Naive thymus-derived CD8-positive, alpha-beta T cell (primary cell): ENCODE results near the gene ATXN2L. TPM values are rescaled to one million over a fixed set of nuclear protein-coding genes. Genes with fewer than 3 reads are reported as not detected.
"Not testable (repeated sequence)": the region's sequence is repeated elsewhere in the genome, so short reads cannot be mapped to it uniquely, and the experiment has no call there.

Experiments
- ATAC-seq, 2 donors: fragments of 150-1000 bp; cut with Tn5 transposase in 1 of 2; sonication (Bioruptor Pico), chemical (Tn5 transposase) in 1 of 2; 1 replicate in 1 of 2; 2 replicates in 1 of 2; pipeline ENCODE4 v1.10.0; 2021; ENCODE audit warnings: mild to moderate bottlenecking in 2 of 2, moderate library complexity in 2 of 2
- POLR2A ChIA-PET: fragments of 350-600 bp; sonication (Branson Sonifier 250); formaldehyde crosslinking; loops from one replicate; lab custom pipeline; 2021; ENCODE audit warnings: antibody characterized with exemption; lab: Charles Lee
- DNase-seq, 10 donors: peaks; one replicate each; pipeline versions ENCODE4 v3.0.0 to v3.0.0-alpha.2; 2020 to 2022
- H3K27ac Mint-ChIP-seq, 10 donors: one replicate each; pipeline ENCODE4 v1.8.0; 2020 to 2022; ENCODE audit warnings: mild to moderate bottlenecking in 10 of 10, mixed read lengths in 10 of 10, moderate library complexity in 4 of 10, inconsistent platforms in 1 of 10
- H3K27me3 Mint-ChIP-seq, 5 donors: one replicate each; pipeline ENCODE4 v1.8.0; 2021 to 2022; ENCODE audit warnings: mixed read lengths in 5 of 5
- H3K36me3 Mint-ChIP-seq, 3 donors: one replicate each; pipeline ENCODE4 v1.8.0; 2020 to 2022; ENCODE audit warnings: mixed read lengths in 3 of 3, mild to moderate bottlenecking in 2 of 3, inconsistent platforms in 1 of 3
- H3K4me1 Mint-ChIP-seq, 4 donors: one replicate each; pipeline ENCODE4 v1.8.0; 2021 to 2022; ENCODE audit warnings: mixed read lengths in 4 of 4
- H3K4me3 Mint-ChIP-seq, 10 donors: one replicate each; pipeline ENCODE4 v1.8.0; 2020 to 2022; ENCODE audit warnings: mild to moderate bottlenecking in 10 of 10, mixed read lengths in 10 of 10, moderate library complexity in 6 of 10, inconsistent platforms in 1 of 10
- H3K9me3 Mint-ChIP-seq, 9 donors: one replicate each; pipeline ENCODE4 v1.8.0; 2020 to 2022; ENCODE audit warnings: mixed read lengths in 9 of 9, mild to moderate bottlenecking in 3 of 9, inconsistent platforms in 1 of 9, moderate library complexity in 1 of 9
- polyA plus RNA-seq, 3 donors: library from polyadenylated mRNA; unstranded; fragments of 300-500 nt; fragmentation: Illumina TruSeq; gene quantifications; one replicate each; pipeline ENCODE4 v1.2.3, GENCODE V29; 2021
- total RNA-seq, 8 experiments: library from RNA in 2 of 8; stranded (reverse) in 2 of 8; gene quantifications; one replicate each; pipeline ENCODE4 v1.2.3 and lab custom pipeline; 2021 to 2026

The ATXN2L gene
- total RNA-seq (100 to 1,000 TPM; 310 to 339 TPM), polyA plus RNA-seq (10 to 100 TPM; 14.2 to 28.4 (median 19.5) TPM), total RNA-seq (lab: John Stamatoyannopoulos, UW) (138 to 217 (median 175) reads per million in 6 experiments)

- H3K4me1 Mint-ChIP-seq: peaks cover 23 to 53% (median 46%) of the 10 kb centered on the region in 4 donors
- peak within 1 kb of the TSS; percentile 91 to 100 (median 98) for H3K4me3 Mint-ChIP-seq
- H3K9me3 Mint-ChIP-seq: no peaks in the 10 kb centered on the region
- peaks cover 0 to 4% (median 0%) of the 10 kb centered on the region in 5 donors for H3K27me3 Mint-ChIP-seq
- DNase-seq: peak; percentile 86 to 97 (median 92)
- H3K36me3 Mint-ChIP-seq: peaks cover 0 to 33% (median 6%) of the 10 kb centered on the region in 3 donors
- ATAC-seq: peak; percentile 48 to 55
- peak within 1 kb of the TSS; percentile 93 to 100 (median 98) for H3K27ac Mint-ChIP-seq
- POLR2A ChIA-PET: interaction anchor here (0.5 to 6.0 kb wide), 27 partner anchors 11 to 1583 kb away, joined by 3 to 99 read pairs (median 5); partner anchors contain the start of genes APOBR, CLN3, NFATC2IP and RABEP2
These were observed at the start of gene ATXN2L for GRCh38 chr16:28822520-28823290. TSS of gene ATXN2L (plus strand) at chr16:28822999. CDS start at chr16:28823260, 261 bp downstream.

GRCh38 chr16:28781697-28782096, 41.1 kb upstream of the ATXN2L start:
- H3K4me1 Mint-ChIP-seq, H3K4me3 Mint-ChIP-seq, H3K9me3 Mint-ChIP-seq, ATAC-seq, H3K27me3 Mint-ChIP-seq, H3K27ac Mint-ChIP-seq, H3K36me3 Mint-ChIP-seq, POLR2A ChIA-PET, DNase-seq: not testable (repeated sequence)

GRCh38 chr16:28782357-28782756, 40.4 kb upstream of the ATXN2L start:
- ATAC-seq, H3K27me3 Mint-ChIP-seq, DNase-seq, H3K9me3 Mint-ChIP-seq, H3K4me3 Mint-ChIP-seq, H3K4me1 Mint-ChIP-seq, H3K27ac Mint-ChIP-seq, H3K36me3 Mint-ChIP-seq, POLR2A ChIA-PET: not testable (repeated sequence)

- Mint-ChIP-seq H3K4me3 (peak overlapping the region in 8 of 10 donors; percentile 42 to 83 (median 70)), H3K27ac (peak overlapping the region in 4 of 10 donors; percentile 7 to 80 (median 70))
- peak; percentile 33 to 83 (median 68) for DNase-seq
- ATAC-seq: peak; percentile 78 to 87
- H3K36me3 Mint-ChIP-seq, POLR2A ChIA-PET, H3K4me1 Mint-ChIP-seq, H3K9me3 Mint-ChIP-seq, H3K27me3 Mint-ChIP-seq: not testable (repeated sequence)
These were observed 20.4 kb upstream of the ATXN2L start for GRCh38 chr16:28802235-28803019.

GRCh38 chr16:28807445-28808120, 15.2 kb upstream of the ATXN2L start:
- DNase-seq, H3K4me1 Mint-ChIP-seq, H3K9me3 Mint-ChIP-seq, H3K4me3 Mint-ChIP-seq, ATAC-seq, H3K36me3 Mint-ChIP-seq, POLR2A ChIA-PET, H3K27ac Mint-ChIP-seq, H3K27me3 Mint-ChIP-seq: not testable (repeated sequence)

GRCh38 chr16:28820016-28820415, 2.8 kb upstream of the ATXN2L start:
- Mint-ChIP-seq H3K4me3 (peak overlapping the region in 3 of 10 donors; percentile 4 to 45 (median 14)), H3K4me1 (peaks cover 14 to 28% (median 23%) of the 10 kb centered on the region in 4 donors), H3K27ac (peak overlapping the region in 2 of 10 donors; percentile 22 to 72), H3K36me3 (peaks cover 0 to 6% (median 3%) of the 10 kb centered on the region in 3 donors), H3K9me3 (no peaks in the 10 kb centered on the region), H3K27me3 (peaks cover 0 to 4% (median 0%) of the 10 kb centered on the region in 5 donors)
- POLR2A ChIA-PET: interaction anchor here (6.0 kb wide), 1 partner anchor 26 kb away, joined by 99 read pairs; the partner anchor contains the start of gene TUFM
- DNase-seq: peak in 1 of 10 donors; percentile 15
- no peak for ATAC-seq

- Mint-ChIP-seq H3K36me3 (peaks cover 0 to 11% (median 3%) of the 10 kb centered on the region in 3 donors), H3K4me1 (peaks cover 17 to 33% (median 29%) of the 10 kb centered on the region in 4 donors), H3K4me3 (peak overlapping the region in 7 of 10 donors; percentile 4 to 57 (median 25)), H3K27ac (peak overlapping the region in 4 of 10 donors; percentile 14 to 90 (median 40))
- DNase-seq: peak in 1 of 10 donors; percentile 18
- POLR2A ChIA-PET: interaction anchor here (1.2 to 6.0 kb wide), 3 partner anchors 8 to 43 kb away, joined by 4 to 99 read pairs (median 46); partner anchors contain the start of genes SH2B1 and TUFM
- not testable (repeated sequence) for H3K9me3 Mint-ChIP-seq, ATAC-seq, H3K27me3 Mint-ChIP-seq
These were observed 2.3 kb upstream of the ATXN2L start for GRCh38 chr16:28820546-28820945.

- no peaks in the 10 kb centered on the region for H3K9me3 Mint-ChIP-seq
- H3K27me3 Mint-ChIP-seq: peaks cover 0 to 4% (median 0%) of the 10 kb centered on the region in 5 donors
- H3K4me3 Mint-ChIP-seq: peak overlapping the region; percentile 76 to 96 (median 86)
- no peak for ATAC-seq
- H3K4me1 Mint-ChIP-seq: peaks cover 23 to 47% (median 43%) of the 10 kb centered on the region in 4 donors
- DNase-seq: peak in 1 of 10 donors; percentile 31
- peak overlapping the region; percentile 66 to 97 (median 94) for H3K27ac Mint-ChIP-seq
- H3K36me3 Mint-ChIP-seq: peaks cover 0 to 26% (median 6%) of the 10 kb centered on the region in 3 donors
- POLR2A ChIA-PET: interaction anchor here (0.5 to 6.0 kb wide), 26 partner anchors 9 to 1584 kb away, joined by 3 to 99 read pairs (median 5); partner anchors contain the start of genes APOBR, CLN3, NFATC2IP and RABEP2
These were observed 802 bp upstream of the ATXN2L start for GRCh38 chr16:28821874-28822519.

- peak in 3 of 10 donors; percentile 60 to 77 (median 69) for DNase-seq
- Mint-ChIP-seq H3K4me1 (peaks cover 23 to 57% (median 49%) of the 10 kb centered on the region in 4 donors), H3K27me3 (peaks cover 0 to 4% (median 0%) of the 10 kb centered on the region in 5 donors), H3K4me3 (peak overlapping the region; percentile 91 to 100 (median 98)), H3K9me3 (no peaks in the 10 kb centered on the region), H3K27ac (peak overlapping the region in 9 of 10 donors; percentile 93 to 100 (median 98)), H3K36me3 (peaks cover 0 to 39% (median 10%) of the 10 kb centered on the region in 3 donors)
- POLR2A ChIA-PET: interaction anchor here (0.7 to 6.0 kb wide), 21 partner anchors 15 to 985 kb away, joined by 3 to 99 read pairs (median 6); partner anchors contain the start of genes APOBR, CLN3, LAT and NFATC2IP
- ATAC-seq: peak; percentile 23 to 24
These were observed 583 bp downstream of the ATXN2L start for GRCh38 chr16:28823291-28823872.

GRCh38 chr16:28823873-28824716, 1.3 kb downstream of the ATXN2L start:
- H3K9me3 Mint-ChIP-seq: no peaks in the 10 kb centered on the region
- H3K4me3 Mint-ChIP-seq: peak overlapping the region; percentile 91 to 100 (median 98)
- POLR2A ChIA-PET: interaction anchor here (0.6 to 6.0 kb wide), 15 partner anchors 14 to 842 kb away, joined by 3 to 99 read pairs (median 7); partner anchors contain the start of genes APOBR, CLN3, LAT and NFATC2IP
- peak; percentile 91 to 98 (median 94) for DNase-seq
- H3K27ac Mint-ChIP-seq: peak overlapping the region; percentile 93 to 100 (median 98)
- H3K27me3 Mint-ChIP-seq: peaks cover 0 to 4% (median 0%) of the 10 kb centered on the region in 5 donors
- H3K36me3 Mint-ChIP-seq: peaks cover 0 to 46% (median 10%) of the 10 kb centered on the region in 3 donors
- ATAC-seq: peak; percentile 64 to 65
- peaks cover 23 to 57% (median 49%) of the 10 kb centered on the region in 4 donors for H3K4me1 Mint-ChIP-seq
